OCI-LY3 (cell line): ENCODE data around the gene RGS9.

ENCODE experiments used
- H2AFZ ChIP-seq: fragments of 200-600, 300-600 bp; shearing (Covaris generic); 2 replicates; pipeline ENCODE4 v1.6.0; 2014; ENCODE audit warnings: antibody characterized with exemption, low read depth, low read length
- H3K27ac ChIP-seq: fragments of 200-600, 300-600 bp; sonication (generic); 2 replicates; pipeline ENCODE4 v1.5.1; 2014; ENCODE audit warnings: mild to moderate bottlenecking, low read length, moderate library complexity, mixed read lengths
- H3K27me3 ChIP-seq: fragments of 200-600, 300-600 bp; sonication (generic); 2 replicates; pipeline ENCODE4 v1.6.1; 2014; ENCODE audit warnings: low read depth, low read length, mixed read lengths
- H3K36me3 ChIP-seq: fragments of 200-600, 300-600 bp; sonication (generic); replicated peaks from 2 replicates; pipeline ENCODE3; 2014; ENCODE audit warnings: low read depth, low read length, mixed read lengths
- H3K4me1 ChIP-seq: fragments of 300-600, 200-600 bp; sonication (generic); 2 replicates; pipeline ENCODE4 v1.6.1; 2014; ENCODE audit warnings: low read length, mixed read lengths
- H3K4me2 ChIP-seq: fragments of 200-600, 300-600 bp; sonication (generic); 2 replicates; pipeline ENCODE4 v1.6.1; 2014; ENCODE audit warnings: low read length, mixed read lengths
- H3K4me3 ChIP-seq: fragments of 300-600, 200-600 bp; sonication (generic); 2 replicates; pipeline ENCODE4 v1.5.1; 2014; ENCODE audit warnings: antibody characterized with exemption, mild to moderate bottlenecking, low read length, moderate library complexity
- H3K79me2 ChIP-seq: fragments of 300-600, 200-600 bp; shearing (Covaris generic); 2 replicates; pipeline ENCODE4 v1.6.1; 2014; ENCODE audit warnings: mild to moderate bottlenecking, low read length, mixed read lengths
- H3K9ac ChIP-seq: fragments of 300-600, 200-600 bp; shearing (Covaris generic); 2 replicates; pipeline ENCODE4 v1.6.0; 2014; ENCODE audit warnings: mild to moderate bottlenecking, low read length, moderate library complexity
- H3K9me3 ChIP-seq: fragments of 200-600, 300-600 bp; shearing (Covaris generic); 2 replicates; pipeline ENCODE4 v1.6.1; 2014; ENCODE audit warnings: low read length, mixed read lengths; ENCODE audit not compliant: insufficient read depth
- H4K20me1 ChIP-seq: fragments of 200-600, 300-600 bp; sonication (generic); 2 replicates; pipeline ENCODE4 v1.6.1; 2016; ENCODE audit warnings: low read length, mixed read lengths; ENCODE audit not compliant: insufficient read depth
- CTCF ChIP-seq: fragments of 200-600, 300-600 bp; sonication (generic); IDR thresholded peaks from 2 replicates; pipeline ENCODE4 v1.5.1; 2014; ENCODE audit warnings: antibody characterized with exemption, low read length, low read depth
- EZH2phosphoT487 ChIP-seq: fragments of 200-600 bp; shearing (Covaris generic); IDR thresholded peaks from 2 replicates; pipeline ENCODE4 v1.6.1; 2018; ENCODE audit warnings: antibody characterized with exemption, mixed run types, low read depth

The RGS9 gene

GRCh38 chr17:65121916-65122806 lies 15.0 kb upstream of the RGS9 start:
- H2AFZ ChIP-seq, result no peak overlapping the region
- no peaks in the 10 kb centered on the region for H3K9me3 ChIP-seq
- H3K27ac ChIP-seq, result peak overlapping the region; percentile 64
- peak overlapping the region; percentile 77 for H3K4me3 ChIP-seq
- H4K20me1 ChIP-seq, result no peaks in the 10 kb centered on the region
- no peaks in the 10 kb centered on the region for H3K36me3 ChIP-seq
- H3K9ac ChIP-seq, result peak overlapping the region; percentile 73; the same call in 1 of the 2 replicates
- TF ChIP-seq EZH2phosphoT487 (no peak), CTCF (no peak)
- peak overlapping the region; percentile 94 for H3K4me2 ChIP-seq
- H3K4me1 ChIP-seq, result peaks cover 21% of the 10 kb centered on the region
- H3K27me3 ChIP-seq, result no peaks in the 10 kb centered on the region
- no peaks in the 10 kb centered on the region for H3K79me2 ChIP-seq

GRCh38 chr17:65122836-65123756 lies 14.1 kb upstream of the RGS9 start:
- no peak for TF ChIP-seq EZH2phosphoT487
- no peak for TF ChIP-seq CTCF
- H2AFZ ChIP-seq, result peak overlapping the region; percentile 90
- no peaks in the 10 kb centered on the region for H4K20me1 ChIP-seq
- H3K4me2 ChIP-seq, result peak overlapping the region; percentile 94
- no peaks in the 10 kb centered on the region for H3K36me3 ChIP-seq
- peak overlapping the region; percentile 64 for H3K27ac ChIP-seq
- H3K4me1 ChIP-seq, result peaks cover 21% of the 10 kb centered on the region
- peak overlapping the region; percentile 77 for H3K4me3 ChIP-seq
- 0 out of 2 replicates have a peak, but pooled peaks cover 1% of the 10 kb centered on the region for H3K27me3 ChIP-seq
- H3K9ac ChIP-seq, result peak overlapping the region; percentile 73
- H3K79me2 ChIP-seq, result no peaks in the 10 kb centered on the region
- H3K9me3 ChIP-seq, result no peaks in the 10 kb centered on the region

- Histone ChIP-seq H3K4me3 (peak overlapping the region; percentile 77), H4K20me1 (no peaks in the 10 kb centered on the region), H3K36me3 (no peaks in the 10 kb centered on the region), H3K79me2 (no peaks in the 10 kb centered on the region), H3K27ac (peak overlapping the region; percentile 64), H2AFZ (peak overlapping the region; percentile 90), H3K27me3 (0 out of 2 replicates have a peak, but pooled peaks cover 4% of the 10 kb centered on the region), H3K4me1 (peaks cover 21% of the 10 kb centered on the region), H3K4me2 (peak overlapping the region; percentile 94), H3K9me3 (no peaks in the 10 kb centered on the region), H3K9ac (peak overlapping the region; percentile 73)
- TF ChIP-seq EZH2phosphoT487 (no peak), CTCF (no peak)
These were observed 13.2 kb upstream of the RGS9 start for GRCh38 chr17:65123757-65124675.
